SK-N-SH treated with all-trans-retinoic acid at 6 μM for 48 hours (cell line): ENCODE measurements around the gene PIK3R4.

Experiments used
- ATAC-seq: fragments of 200-7000 bp; cut with Tn5 transposase; 3 replicates; pipeline ENCODE4 v1.9.1; 2020; ENCODE audit warnings: mild to moderate bottlenecking, moderate library complexity
- ARNTL ChIP-seq: fragments of 450-650 bp; formaldehyde crosslinking; IDR thresholded peaks from 2 replicates; pipeline ENCODE4 v1.5.0; 2020; ENCODE audit warnings: low read depth, mild to moderate bottlenecking, moderate library complexity, borderline replicate concordance
- BACH2 ChIP-seq: fragments of 250-450 bp; sonication (Bioruptor Pico); IDR thresholded peaks from 2 replicates; pipeline ENCODE4 v1.9.0; 2021; ENCODE audit warnings: mild to moderate bottlenecking, borderline replicate concordance
- CSDC2 ChIP-seq: fragments of 250-450 bp; sonication (Bioruptor Pico); IDR thresholded peaks from 2 replicates; pipeline ENCODE4 v1.5.0; 2020; ENCODE audit warnings: mild to moderate bottlenecking, moderate library complexity
- ESRRG ChIP-seq: fragments of 250-450 bp; sonication (Bioruptor Pico); IDR thresholded peaks from 2 replicates; pipeline ENCODE4 v1.6.1; 2021; ENCODE audit warnings: mild to moderate bottlenecking
- GLIS3 ChIP-seq: fragments of 250-450 bp; sonication (Bioruptor Pico); IDR thresholded peaks from 2 replicates; pipeline ENCODE4 v1.5.0; 2020; ENCODE audit warnings: mild to moderate bottlenecking, moderate library complexity
- ISL1 ChIP-seq: fragments of 250-450 bp; sonication (Bioruptor Pico); IDR thresholded peaks from 2 replicates; pipeline ENCODE4 v2.1.2; 2022; ENCODE audit warnings: mild to moderate bottlenecking, moderate library complexity
- OSR1 ChIP-seq: fragments of 250-450 bp; sonication (Bioruptor Pico); IDR thresholded peaks from 2 replicates; pipeline ENCODE4 v1.8.0; 2022; ENCODE audit warnings: moderate library complexity, mild to moderate bottlenecking, inconsistent platforms
- PPARA ChIP-seq: fragments of 250-450 bp; sonication (Bioruptor Pico); IDR thresholded peaks from 2 replicates; pipeline ENCODE4 v1.5.0; 2020; ENCODE audit warnings: mild to moderate bottlenecking, borderline replicate concordance
- RARB ChIP-seq: fragments of 250-450 bp; sonication (Bioruptor Pico); IDR thresholded peaks from 2 replicates; pipeline ENCODE4 v1.8.0; 2021; ENCODE audit warnings: mild to moderate bottlenecking, moderate library complexity
- TCF4 ChIP-seq: fragments of 250-450 bp; sonication (Bioruptor Pico); IDR thresholded peaks from 2 replicates; pipeline ENCODE4 v1.8.0; 2021; ENCODE audit warnings: mild to moderate bottlenecking, moderate library complexity, borderline replicate concordance
- TOX ChIP-seq: fragments of 250-450 bp; sonication (Bioruptor Pico); IDR thresholded peaks from 2 replicates; pipeline ENCODE4 v1.8.0; 2021; ENCODE audit warnings: mild to moderate bottlenecking, moderate library complexity, borderline replicate concordance
- ZC3H10 ChIP-seq: fragments of 250-450 bp; sonication (Bioruptor Pico); IDR thresholded peaks from 2 replicates; pipeline ENCODE4 v1.5.1; 2021; ENCODE audit warnings: mild to moderate bottlenecking, moderate library complexity
- ZFP3 ChIP-seq: fragments of 250-450 bp; sonication (Bioruptor Pico); IDR thresholded peaks from 2 replicates; pipeline ENCODE4 v1.5.0; 2020; ENCODE audit warnings: mild to moderate bottlenecking, moderate library complexity
- ZNF70 ChIP-seq: fragments of 450-650 bp; formaldehyde crosslinking; IDR thresholded peaks from 2 replicates; pipeline ENCODE4 v1.5.0; 2020; ENCODE audit warnings: mild to moderate bottlenecking, moderate library complexity
- ZNF8 ChIP-seq: fragments of 450-650 bp; formaldehyde crosslinking; IDR thresholded peaks from 2 replicates; pipeline ENCODE4 v1.5.0; 2020; ENCODE audit warnings: mild to moderate bottlenecking, moderate library complexity
- TF ChIP-seq, protein P1 (sequence below): fragments of 250-450 bp; sonication (Bioruptor Pico); IDR thresholded peaks from 2 replicates; pipeline ENCODE4 v1.8.0; 2021; ENCODE audit warnings: low read depth, mild to moderate bottlenecking, moderate library complexity, borderline replicate concordance
- TF ChIP-seq, protein P2 (sequence below): fragments of 250-450 bp; sonication (Bioruptor Pico); IDR thresholded peaks from 2 replicates; pipeline ENCODE4 v1.5.0; 2020; ENCODE audit warnings: mild to moderate bottlenecking, moderate library complexity
- TF ChIP-seq, protein P3 (sequence below): fragments of 250-450 bp; sonication (Bioruptor Pico); IDR thresholded peaks from 2 replicates; pipeline ENCODE4 v1.5.1; 2021; ENCODE audit warnings: mild to moderate bottlenecking, moderate library complexity
- TF ChIP-seq, protein P4 (sequence below): fragments of 250-450 bp; sonication (Bioruptor Pico); IDR thresholded peaks from 2 replicates; pipeline ENCODE4 v1.8.0; 2020; ENCODE audit warnings: mild to moderate bottlenecking, moderate library complexity, borderline replicate concordance
- TF ChIP-seq, protein P5 (sequence below): fragments of 250-450 bp; sonication (Bioruptor Pico); IDR thresholded peaks from 2 replicates; pipeline ENCODE4 v1.5.1; 2020; ENCODE audit warnings: low read depth, mild to moderate bottlenecking, moderate library complexity

The PIK3R4 gene

DNA sequence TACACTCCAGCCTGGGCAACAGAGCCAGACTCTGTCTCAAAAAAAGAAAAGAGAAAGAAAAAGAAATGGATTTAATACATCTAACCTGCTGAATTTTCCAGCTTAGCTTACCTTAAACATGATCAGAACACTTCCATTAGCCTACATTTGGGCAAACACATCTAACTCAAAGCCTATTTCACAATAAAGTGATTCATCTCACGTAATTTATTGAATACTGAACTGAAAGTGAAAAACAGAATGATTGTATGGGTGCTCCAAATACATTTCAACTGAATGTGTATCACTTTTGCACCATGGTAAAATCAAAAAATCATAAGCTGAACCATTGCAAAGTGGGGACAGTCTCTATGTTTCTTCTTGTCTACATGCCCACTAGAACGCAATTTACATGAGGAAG is 9.0 kb downstream of the PIK3R4 start (continued):
- TF ChIP-seq, protein P1, sequence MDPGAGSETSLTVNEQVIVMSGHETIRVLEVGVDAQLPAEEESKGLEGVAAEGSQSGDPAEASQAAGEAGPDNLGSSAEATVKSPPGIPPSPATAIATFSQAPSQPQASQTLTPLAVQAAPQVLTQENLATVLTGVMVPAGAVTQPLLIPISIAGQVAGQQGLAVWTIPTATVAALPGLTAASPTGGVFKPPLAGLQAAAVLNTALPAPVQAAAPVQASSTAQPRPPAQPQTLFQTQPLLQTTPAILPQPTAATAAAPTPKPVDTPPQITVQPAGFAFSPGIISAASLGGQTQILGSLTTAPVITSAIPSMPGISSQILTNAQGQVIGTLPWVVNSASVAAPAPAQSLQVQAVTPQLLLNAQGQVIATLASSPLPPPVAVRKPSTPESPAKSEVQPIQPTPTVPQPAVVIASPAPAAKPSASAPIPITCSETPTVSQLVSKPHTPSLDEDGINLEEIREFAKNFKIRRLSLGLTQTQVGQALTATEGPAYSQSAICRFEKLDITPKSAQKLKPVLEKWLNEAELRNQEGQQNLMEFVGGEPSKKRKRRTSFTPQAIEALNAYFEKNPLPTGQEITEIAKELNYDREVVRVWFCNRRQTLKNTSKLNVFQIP (CRISPR knock-in tag): no peak

DNA sequence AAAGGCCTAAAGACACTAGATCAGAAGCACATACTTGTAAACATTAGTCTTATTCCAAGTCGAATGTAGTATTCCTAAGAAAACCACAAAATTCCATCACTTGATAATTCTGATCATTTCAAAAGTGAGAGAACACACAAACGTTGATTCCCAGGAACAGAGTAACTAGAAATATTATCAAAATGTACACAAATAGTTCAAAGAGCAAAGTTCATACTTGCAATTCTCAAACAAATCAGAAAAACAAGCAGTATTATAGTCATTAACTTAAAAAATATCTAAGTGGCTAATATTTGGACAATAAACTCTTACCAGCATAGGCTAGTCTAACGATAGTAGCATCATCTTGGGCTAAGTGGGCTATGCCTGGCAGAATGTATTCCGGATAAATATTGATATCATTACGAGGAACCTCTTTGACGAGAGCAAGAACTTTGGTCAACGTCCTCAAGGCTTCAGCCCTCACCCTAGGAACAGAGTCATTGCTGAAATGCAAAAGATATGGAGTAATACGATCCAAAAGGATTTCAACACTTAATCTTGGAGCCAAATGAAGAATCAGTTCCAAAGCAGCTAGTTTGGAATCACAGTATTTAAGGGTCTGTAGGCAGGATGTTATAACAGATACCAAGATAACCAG is 13.3 kb downstream of the PIK3R4 start:
- no peak for ATAC-seq
- TF ChIP-seq CSDC2 (CRISPR knock-in tag) (no peak), ISL1 (CRISPR knock-in tag) (no peak), ESRRG (no peak), PPARA (no peak)

DNA sequence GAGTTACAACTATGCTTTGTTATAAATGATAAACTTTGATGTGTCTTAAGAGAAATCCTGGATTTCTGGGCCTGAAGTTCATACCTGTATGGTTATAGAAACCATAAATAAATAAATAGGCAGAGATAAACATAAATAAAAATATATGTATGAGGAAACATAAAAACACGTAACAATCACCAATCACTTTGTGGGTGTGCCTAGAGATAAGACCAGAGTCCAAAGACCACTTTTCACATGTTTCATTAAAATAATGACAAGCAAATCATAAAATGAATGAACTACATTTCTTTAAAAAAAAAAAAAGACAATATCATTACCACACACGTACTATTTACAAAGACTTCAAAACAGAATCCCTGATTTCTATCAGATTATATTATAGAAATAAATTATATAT is 14.1 kb downstream of the PIK3R4 start:
- ATAC-seq: no peak
- TF ChIP-seq, protein P2, sequence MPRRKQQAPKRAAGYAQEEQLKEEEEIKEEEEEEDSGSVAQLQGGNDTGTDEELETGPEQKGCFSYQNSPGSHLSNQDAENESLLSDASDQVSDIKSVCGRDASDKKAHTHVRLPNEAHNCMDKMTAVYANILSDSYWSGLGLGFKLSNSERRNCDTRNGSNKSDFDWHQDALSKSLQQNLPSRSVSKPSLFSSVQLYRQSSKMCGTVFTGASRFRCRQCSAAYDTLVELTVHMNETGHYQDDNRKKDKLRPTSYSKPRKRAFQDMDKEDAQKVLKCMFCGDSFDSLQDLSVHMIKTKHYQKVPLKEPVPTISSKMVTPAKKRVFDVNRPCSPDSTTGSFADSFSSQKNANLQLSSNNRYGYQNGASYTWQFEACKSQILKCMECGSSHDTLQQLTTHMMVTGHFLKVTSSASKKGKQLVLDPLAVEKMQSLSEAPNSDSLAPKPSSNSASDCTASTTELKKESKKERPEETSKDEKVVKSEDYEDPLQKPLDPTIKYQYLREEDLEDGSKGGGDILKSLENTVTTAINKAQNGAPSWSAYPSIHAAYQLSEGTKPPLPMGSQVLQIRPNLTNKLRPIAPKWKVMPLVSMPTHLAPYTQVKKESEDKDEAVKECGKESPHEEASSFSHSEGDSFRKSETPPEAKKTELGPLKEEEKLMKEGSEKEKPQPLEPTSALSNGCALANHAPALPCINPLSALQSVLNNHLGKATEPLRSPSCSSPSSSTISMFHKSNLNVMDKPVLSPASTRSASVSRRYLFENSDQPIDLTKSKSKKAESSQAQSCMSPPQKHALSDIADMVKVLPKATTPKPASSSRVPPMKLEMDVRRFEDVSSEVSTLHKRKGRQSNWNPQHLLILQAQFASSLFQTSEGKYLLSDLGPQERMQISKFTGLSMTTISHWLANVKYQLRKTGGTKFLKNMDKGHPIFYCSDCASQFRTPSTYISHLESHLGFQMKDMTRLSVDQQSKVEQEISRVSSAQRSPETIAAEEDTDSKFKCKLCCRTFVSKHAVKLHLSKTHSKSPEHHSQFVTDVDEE: no peak
- TF ChIP-seq RARB (CRISPR knock-in tag): no peak
- TF ChIP-seq, protein P3, sequence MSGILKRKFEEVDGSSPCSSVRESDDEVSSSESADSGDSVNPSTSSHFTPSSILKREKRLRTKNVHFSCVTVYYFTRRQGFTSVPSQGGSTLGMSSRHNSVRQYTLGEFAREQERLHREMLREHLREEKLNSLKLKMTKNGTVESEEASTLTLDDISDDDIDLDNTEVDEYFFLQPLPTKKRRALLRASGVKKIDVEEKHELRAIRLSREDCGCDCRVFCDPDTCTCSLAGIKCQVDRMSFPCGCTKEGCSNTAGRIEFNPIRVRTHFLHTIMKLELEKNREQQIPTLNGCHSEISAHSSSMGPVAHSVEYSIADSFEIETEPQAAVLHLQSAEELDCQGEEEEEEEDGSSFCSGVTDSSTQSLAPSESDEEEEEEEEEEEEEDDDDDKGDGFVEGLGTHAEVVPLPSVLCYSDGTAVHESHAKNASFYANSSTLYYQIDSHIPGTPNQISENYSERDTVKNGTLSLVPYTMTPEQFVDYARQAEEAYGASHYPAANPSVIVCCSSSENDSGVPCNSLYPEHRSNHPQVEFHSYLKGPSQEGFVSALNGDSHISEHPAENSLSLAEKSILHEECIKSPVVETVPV: no peak

DNA sequence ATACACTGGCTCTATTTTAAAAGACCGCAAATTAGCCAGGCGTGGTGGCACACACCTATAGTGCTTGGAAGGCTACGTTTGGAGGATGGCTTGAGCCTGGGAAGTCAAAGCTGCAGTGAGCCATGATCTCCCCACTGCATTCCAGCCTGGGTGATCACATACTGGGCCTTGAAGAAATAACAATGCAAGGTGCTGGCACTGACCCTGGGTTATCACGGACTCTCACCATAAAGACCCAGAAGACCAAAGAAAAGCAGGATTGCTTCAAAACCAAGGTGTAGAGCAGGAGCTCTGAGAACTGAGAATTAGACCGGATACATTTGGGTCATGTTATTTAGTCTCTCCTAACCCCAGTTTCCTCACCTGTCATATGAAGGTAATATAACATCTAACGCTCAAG is 14.8 kb downstream of the PIK3R4 start:
- TF ChIP-seq, protein P4, sequence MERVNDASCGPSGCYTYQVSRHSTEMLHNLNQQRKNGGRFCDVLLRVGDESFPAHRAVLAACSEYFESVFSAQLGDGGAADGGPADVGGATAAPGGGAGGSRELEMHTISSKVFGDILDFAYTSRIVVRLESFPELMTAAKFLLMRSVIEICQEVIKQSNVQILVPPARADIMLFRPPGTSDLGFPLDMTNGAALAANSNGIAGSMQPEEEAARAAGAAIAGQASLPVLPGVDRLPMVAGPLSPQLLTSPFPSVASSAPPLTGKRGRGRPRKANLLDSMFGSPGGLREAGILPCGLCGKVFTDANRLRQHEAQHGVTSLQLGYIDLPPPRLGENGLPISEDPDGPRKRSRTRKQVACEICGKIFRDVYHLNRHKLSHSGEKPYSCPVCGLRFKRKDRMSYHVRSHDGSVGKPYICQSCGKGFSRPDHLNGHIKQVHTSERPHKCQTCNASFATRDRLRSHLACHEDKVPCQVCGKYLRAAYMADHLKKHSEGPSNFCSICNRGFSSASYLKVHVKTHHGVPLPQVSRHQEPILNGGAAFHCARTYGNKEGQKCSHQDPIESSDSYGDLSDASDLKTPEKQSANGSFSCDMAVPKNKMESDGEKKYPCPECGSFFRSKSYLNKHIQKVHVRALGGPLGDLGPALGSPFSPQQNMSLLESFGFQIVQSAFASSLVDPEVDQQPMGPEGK: no peak
- TF ChIP-seq, protein P1 (CRISPR knock-in tag): no peak
- TF ChIP-seq CSDC2 (CRISPR knock-in tag) (no peak), ARNTL (CRISPR knock-in tag) (no peak), ZNF70 (CRISPR knock-in tag) (no peak), BACH2 (CRISPR knock-in tag) (no peak), RARB (CRISPR knock-in tag) (no peak), ISL1 (CRISPR knock-in tag) (no peak), ZC3H10 (CRISPR knock-in tag) (no peak), ZNF8 (CRISPR knock-in tag) (no peak), GLIS3 (CRISPR knock-in tag) (no peak), PPARA (no peak), ESRRG (no peak), ZFP3 (CRISPR knock-in tag) (no peak), TOX (no peak), OSR1 (CRISPR knock-in tag) (no peak), TCF4 (CRISPR knock-in tag) (no peak)
- TF ChIP-seq, protein P2: no peak
- TF ChIP-seq, protein P5, sequence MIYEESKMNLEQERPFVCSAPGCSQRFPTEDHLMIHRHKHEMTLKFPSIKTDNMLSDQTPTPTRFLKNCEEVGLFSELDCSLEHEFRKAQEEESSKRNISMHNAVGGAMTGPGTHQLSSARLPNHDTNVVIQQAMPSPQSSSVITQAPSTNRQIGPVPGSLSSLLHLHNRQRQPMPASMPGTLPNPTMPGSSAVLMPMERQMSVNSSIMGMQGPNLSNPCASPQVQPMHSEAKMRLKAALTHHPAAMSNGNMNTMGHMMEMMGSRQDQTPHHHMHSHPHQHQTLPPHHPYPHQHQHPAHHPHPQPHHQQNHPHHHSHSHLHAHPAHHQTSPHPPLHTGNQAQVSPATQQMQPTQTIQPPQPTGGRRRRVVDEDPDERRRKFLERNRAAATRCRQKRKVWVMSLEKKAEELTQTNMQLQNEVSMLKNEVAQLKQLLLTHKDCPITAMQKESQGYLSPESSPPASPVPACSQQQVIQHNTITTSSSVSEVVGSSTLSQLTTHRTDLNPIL (CRISPR knock-in tag): no peak
- TF ChIP-seq, protein P3: no peak

More for the DNA sequence above, 14.8 kb downstream of the PIK3R4 start:
- no peak for ATAC-seq
